ENCODE data around the gene ADORA2A. TPM values are rescaled to one million over a fixed set of nuclear protein-coding genes. Genes with fewer than 3 reads are reported as not detected.
A peak's percentile ranks its signal among the peaks of the same experiment; 100 is the strongest.

ADORA2A gene
- total RNA-seq, 4 donors from 2014 or later, result 0.39 to 8.4 (median 1.3) TPM

GRCh38 chr22:24404561-24405275, 22.7 kb upstream of the ADORA2A start:
- TF ChIP-seq CTCF (IDR thresholded peaks at IDR 0.05) (no peak), POLR2A (IDR thresholded peaks at IDR 0.05) (no peak)
- H3K4me3 ChIP-seq (ENCODE audit: low read depth, poor library complexity, severe bottlenecking), result no peak overlapping the region
- 90 to 91% methylated on average over 9 of the region's 9 CpGs for WGBS, 2 donors
- no peak for DNase-seq (ENCODE audit: low spot score in 2 of 2)
- intact Hi-C loops (cut with DNase I; ENCODE audit: low total_unique reads), result no loop called here

GRCh38 chr22:24405631-24406321, 21.6 kb upstream of the ADORA2A start:
- DNase-seq (ENCODE audit: low spot score in 2 of 2), result no peak
- WGBS, 2 donors, result 94 to 95% methylated on average over 12 of the region's 12 CpGs
- intact Hi-C loops (cut with DNase I; ENCODE audit: low total_unique reads), result no loop called here
- TF ChIP-seq CTCF (IDR thresholded peaks at IDR 0.05), result no peak
- no peak for TF ChIP-seq POLR2A (IDR thresholded peaks at IDR 0.05)
- no peak overlapping the region for H3K4me3 ChIP-seq (ENCODE audit: low read depth, poor library complexity, severe bottlenecking)

- H3K4me3 ChIP-seq (ENCODE audit: low read depth, poor library complexity, severe bottlenecking), result no peak overlapping the region
- TF ChIP-seq POLR2A (IDR thresholded peaks at IDR 0.05), result no peak
- TF ChIP-seq CTCF (IDR thresholded peaks at IDR 0.05), result no peak
- peak in 1 of 2 donors; percentile 72 for DNase-seq (ENCODE audit: low spot score in 2 of 2)
- intact Hi-C loops (cut with DNase I; ENCODE audit: low total_unique reads), result no loop called here
- WGBS, 2 donors, result 83 to 85% methylated on average over 19 of the region's 19 CpGs
Measured at GRCh38 chr22:24406322-24407277, 20.8 kb upstream of the ADORA2A start.

GRCh38 chr22:24407278-24407665, 20.1 kb upstream of the ADORA2A start:
- intact Hi-C loops (cut with DNase I; ENCODE audit: low total_unique reads), result no loop called here
- no peak for TF ChIP-seq POLR2A (IDR thresholded peaks at IDR 0.05)
- TF ChIP-seq CTCF (IDR thresholded peaks at IDR 0.05), result no peak
- DNase-seq (ENCODE audit: low spot score in 2 of 2), result peak in 1 of 2 donors; percentile 85
- 63 to 67% methylated on average over 15 of the region's 15 CpGs for WGBS, 2 donors
- H3K4me3 ChIP-seq (ENCODE audit: low read depth, poor library complexity, severe bottlenecking), result no peak overlapping the region

GRCh38 chr22:24407884-24408283, 19.5 kb upstream of the ADORA2A start:
- no peak overlapping the region for H3K4me3 ChIP-seq (ENCODE audit: low read depth, poor library complexity, severe bottlenecking)
- no peak for DNase-seq (ENCODE audit: low spot score in 2 of 2)
- intact Hi-C loops (cut with DNase I; ENCODE audit: low total_unique reads), result no loop called here
- WGBS, 2 donors, result 58 to 61% methylated on average over 4 of the region's 4 CpGs
- no peak for TF ChIP-seq CTCF (IDR thresholded peaks at IDR 0.05)
- TF ChIP-seq POLR2A (IDR thresholded peaks at IDR 0.05), result no peak

Measured in lower leg skin (tissue), 4 donors.